Left kidney (tissue), 1 donor: Measurements from ENCODE around the gene GPR75. TPM values are rescaled to one million over a fixed set of nuclear protein-coding genes. Genes with fewer than 3 reads are reported as not detected.

Source experiments
- polyA plus RNA-seq: library from polyadenylated mRNA; unstranded; fragments of 120-200 nt; gene quantifications from one replicate; pipeline ENCODE4 v1.2.1, GENCODE V29; 2013; ENCODE audit not compliant: insufficient read length

The GPR75 gene
- polyA plus RNA-seq, 1 donor = 5.0 TPM

Other genes starting within 250 kb of the GPR75 start
- 4.9 TPM for gene CHAC2, start 92.2 kb downstream of the GPR75 start, polyA plus RNA-seq
- 36.5 TPM for gene ASB3, start 73.0 kb downstream of the GPR75 start, polyA plus RNA-seq
- 67.7 TPM for gene ERLEC1, start 72.9 kb downstream of the GPR75 start, polyA plus RNA-seq
- gene PSME4, start 111.0 kb upstream of the GPR75 start, polyA plus RNA-seq = 82.8 TPM